Measurements from ENCODE around the gene TOX4.

The TOX4 gene

DNA sequence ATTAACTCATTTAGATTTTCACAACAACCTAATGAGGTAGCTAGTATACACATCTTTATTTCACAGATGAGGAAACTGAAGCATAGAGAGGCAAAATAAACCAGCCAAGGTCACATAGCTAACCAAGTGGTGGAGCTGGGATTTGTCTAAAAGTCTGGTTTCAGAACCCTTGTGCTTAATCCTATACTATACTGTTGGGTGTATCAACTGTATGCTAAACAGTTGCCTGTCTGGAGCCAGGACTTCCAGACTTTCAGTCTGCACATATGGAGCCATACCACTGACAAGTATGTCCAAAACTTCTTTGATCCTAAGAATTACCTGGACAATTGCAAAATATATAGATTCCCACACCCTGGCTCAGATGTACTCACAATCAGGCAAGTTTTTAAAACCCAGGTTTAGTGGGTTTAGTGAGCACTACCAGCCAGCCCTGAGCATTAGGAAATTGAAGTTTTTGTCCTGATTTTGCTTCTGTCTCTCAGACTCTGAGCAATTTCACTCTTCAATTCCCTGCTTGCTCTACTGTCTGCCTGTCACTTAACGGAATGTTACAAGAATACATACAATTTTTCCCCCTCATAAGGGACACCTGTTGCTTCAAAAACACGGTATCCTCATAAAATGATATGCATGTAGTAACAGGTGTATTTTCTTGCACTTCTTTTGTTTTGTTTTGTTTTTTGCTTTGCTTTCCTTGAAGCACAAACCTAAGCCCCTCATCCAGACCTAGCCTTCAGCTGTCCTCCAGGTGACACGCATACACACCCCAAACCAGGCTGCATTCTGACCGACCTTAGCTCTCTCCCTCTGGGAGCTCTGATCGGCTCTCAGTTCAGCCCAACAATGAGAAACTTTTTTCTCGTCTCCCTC, 58.8 kb downstream of the TOX4 start:
- TF ChIP-seq, protein P1, sequence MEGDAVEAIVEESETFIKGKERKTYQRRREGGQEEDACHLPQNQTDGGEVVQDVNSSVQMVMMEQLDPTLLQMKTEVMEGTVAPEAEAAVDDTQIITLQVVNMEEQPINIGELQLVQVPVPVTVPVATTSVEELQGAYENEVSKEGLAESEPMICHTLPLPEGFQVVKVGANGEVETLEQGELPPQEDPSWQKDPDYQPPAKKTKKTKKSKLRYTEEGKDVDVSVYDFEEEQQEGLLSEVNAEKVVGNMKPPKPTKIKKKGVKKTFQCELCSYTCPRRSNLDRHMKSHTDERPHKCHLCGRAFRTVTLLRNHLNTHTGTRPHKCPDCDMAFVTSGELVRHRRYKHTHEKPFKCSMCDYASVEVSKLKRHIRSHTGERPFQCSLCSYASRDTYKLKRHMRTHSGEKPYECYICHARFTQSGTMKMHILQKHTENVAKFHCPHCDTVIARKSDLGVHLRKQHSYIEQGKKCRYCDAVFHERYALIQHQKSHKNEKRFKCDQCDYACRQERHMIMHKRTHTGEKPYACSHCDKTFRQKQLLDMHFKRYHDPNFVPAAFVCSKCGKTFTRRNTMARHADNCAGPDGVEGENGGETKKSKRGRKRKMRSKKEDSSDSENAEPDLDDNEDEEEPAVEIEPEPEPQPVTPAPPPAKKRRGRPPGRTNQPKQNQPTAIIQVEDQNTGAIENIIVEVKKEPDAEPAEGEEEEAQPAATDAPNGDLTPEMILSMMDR (IDR thresholded peaks at IDR 0.05; ENCODE audit: low read depth, low read length): no peak
- no peak overlapping the region for H3K4me3 ChIP-seq (ENCODE audit: low read depth, low read length)

DNA sequence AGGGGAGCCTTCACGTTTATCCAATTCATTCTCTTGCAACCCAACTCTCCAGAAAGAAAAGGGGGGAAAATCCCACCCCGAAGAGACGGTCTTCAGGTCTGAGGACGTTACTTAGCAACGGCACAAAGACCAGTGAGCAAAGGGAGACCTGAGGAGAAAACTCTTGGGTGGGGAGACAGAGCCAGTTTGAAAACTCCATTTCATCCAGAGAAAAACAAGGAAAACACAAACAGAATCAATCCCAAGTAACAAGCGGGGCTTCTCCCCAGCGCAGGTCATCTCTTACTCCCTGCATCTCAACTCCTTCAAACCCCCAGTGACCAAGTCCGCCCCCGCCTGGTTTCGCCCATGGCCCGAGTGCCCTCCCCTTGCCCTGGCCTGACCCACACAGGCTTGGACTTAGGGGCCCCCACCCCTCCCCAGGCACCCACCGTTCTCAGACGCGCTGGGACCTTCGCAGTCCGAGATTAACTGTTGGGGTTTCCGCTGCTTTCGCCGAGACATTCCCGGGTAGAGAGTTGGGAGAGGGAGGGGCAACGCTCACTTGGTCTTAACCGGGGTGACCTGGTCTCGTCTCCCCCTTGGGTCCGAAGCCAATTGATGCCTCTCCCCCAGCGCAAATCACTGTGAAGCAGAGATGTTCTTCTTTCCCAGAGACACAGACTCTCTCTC, 59.6 kb downstream of the TOX4 start:
- DNase-seq: no peak
- no peak overlapping the region for H3K4me3 ChIP-seq (ENCODE audit: low read depth, low read length)

More for the DNA sequence above, 58.8 kb downstream of the TOX4 start:
- Histone ChIP-seq H3K4me1 (no peaks in the 10 kb centered on the region), H3K27me3 (peaks cover 58% of the 10 kb centered on the region), H3K9me3 (no peaks in the 10 kb centered on the region), H3K36me3 (no peaks in the 10 kb centered on the region)
- no peak for DNase-seq

DNA sequence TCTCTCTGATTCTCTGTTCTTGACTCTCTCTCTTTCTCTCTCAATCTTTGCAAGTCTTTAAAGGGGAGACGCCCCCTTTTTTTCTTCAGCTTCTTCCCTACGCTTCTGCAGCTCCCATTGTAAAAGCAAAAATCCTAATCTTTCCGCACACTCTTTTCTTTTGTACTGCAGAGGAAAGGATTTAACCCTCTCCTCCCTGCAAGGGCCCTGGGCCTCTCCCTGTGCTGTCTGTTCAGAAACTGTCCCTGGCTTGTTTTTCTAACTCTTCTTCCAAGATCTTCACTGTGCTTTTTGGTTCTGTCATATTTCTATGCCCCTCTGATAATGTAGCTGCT, 60.1 kb downstream of the TOX4 start:
- Histone ChIP-seq H3K27me3 (peaks cover 55% of the 10 kb centered on the region), H3K4me1 (no peaks in the 10 kb centered on the region), H3K36me3 (no peaks in the 10 kb centered on the region), H3K9me3 (no peaks in the 10 kb centered on the region), H3K4me3 (ENCODE audit: low read depth, low read length) (no peak overlapping the region)
- no peak for DNase-seq
- TF ChIP-seq, protein P1 (IDR thresholded peaks at IDR 0.05; ENCODE audit: low read depth, low read length): no peak

More for the DNA sequence above, 59.6 kb downstream of the TOX4 start:
- Histone ChIP-seq H3K4me1 (no peaks in the 10 kb centered on the region), H3K9me3 (no peaks in the 10 kb centered on the region), H3K27me3 (peaks cover 55% of the 10 kb centered on the region), H3K36me3 (no peaks in the 10 kb centered on the region)
- TF ChIP-seq, protein P1 (IDR thresholded peaks at IDR 0.05; ENCODE audit: low read depth, low read length): no peak

DNA sequence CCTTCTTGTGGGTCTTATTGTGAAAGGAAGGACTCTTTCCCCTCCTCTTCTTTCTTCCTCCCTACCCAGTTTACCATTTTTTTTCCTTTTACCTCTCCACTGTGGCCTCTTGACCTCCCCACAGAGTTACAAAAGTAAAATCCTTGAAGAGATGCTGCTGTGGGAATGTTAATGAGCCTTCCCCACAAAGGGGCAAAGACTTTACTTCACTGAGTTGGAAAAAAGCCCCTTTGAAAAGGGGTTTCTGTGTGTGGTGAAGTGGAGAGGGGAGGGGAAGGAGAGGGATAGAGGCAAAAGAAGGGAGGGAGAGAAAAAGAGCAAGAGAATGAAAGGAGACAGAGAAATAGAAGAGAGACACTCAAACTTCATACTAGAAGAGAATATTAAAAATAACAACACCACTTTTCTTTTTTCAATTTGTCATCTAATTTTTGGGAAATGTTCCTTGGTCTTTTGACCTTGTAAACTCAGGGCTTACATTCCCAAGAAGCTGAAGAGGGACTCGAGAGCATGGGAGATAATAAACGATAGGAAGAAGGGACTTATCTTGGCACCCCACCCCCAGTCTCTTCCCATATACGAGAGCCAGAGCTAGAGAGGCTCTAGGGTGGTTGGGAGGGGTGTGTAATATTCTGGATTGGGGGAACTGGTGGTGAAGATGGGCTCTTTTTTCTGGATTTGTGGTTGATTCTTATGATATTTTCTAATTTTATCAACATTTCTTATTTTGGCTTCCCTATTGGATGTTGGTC, 62.4 kb downstream of the TOX4 start:
- Histone ChIP-seq H3K27me3 (peaks cover 40% of the 10 kb centered on the region), H3K9me3 (no peaks in the 10 kb centered on the region), H3K4me1 (no peaks in the 10 kb centered on the region), H3K36me3 (no peaks in the 10 kb centered on the region), H3K4me3 (ENCODE audit: low read depth, low read length) (no peak overlapping the region)
- DNase-seq: no peak
- TF ChIP-seq, protein P1 (IDR thresholded peaks at IDR 0.05; ENCODE audit: low read depth, low read length): no peak

DNA sequence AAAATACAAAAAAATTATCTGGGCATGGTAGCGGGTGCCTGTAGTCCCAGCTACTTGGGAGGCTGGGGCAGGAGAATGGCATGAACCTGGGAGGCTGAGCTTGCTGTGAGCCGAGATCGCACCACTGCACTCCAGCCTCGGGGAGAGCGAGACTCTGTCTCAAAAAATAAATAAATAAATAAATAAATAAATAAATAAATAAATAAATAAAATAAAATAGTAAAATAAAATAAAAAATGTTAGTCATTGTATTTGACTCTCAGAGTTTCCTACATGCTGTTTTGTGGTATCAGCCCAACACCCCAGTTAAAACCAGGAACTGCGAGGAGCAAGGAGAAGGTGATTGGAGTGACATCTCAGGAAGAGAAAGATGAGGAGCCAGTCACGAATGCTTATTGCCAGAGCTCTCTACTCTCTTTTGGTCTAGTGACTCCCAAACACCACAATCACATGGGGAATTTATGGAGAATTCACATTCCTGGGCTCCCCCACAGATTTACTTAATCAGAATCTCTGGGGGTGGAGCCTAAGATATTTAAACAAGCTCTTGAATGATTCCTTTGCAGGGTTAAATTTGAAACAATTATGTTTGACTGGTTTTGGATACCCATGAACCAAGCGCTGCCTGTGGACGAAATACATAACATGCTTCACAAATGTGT, 64.5 kb downstream of the TOX4 start:
- no peak overlapping the region for H3K4me3 ChIP-seq (ENCODE audit: low read depth, low read length)
- H3K4me1 ChIP-seq: no peaks in the 10 kb centered on the region
- no peaks in the 10 kb centered on the region for H3K36me3 ChIP-seq
- TF ChIP-seq, protein P1 (IDR thresholded peaks at IDR 0.05; ENCODE audit: low read depth, low read length): no peak
- H3K27me3 ChIP-seq: peaks cover 20% of the 10 kb centered on the region
- H3K9me3 ChIP-seq: no peaks in the 10 kb centered on the region
- DNase-seq: no peak

All from BE2C (cell line).